CD4-positive, alpha-beta T cell treated with Interleukin-15 for 4 hours (primary cell): ENCODE data around the gene ARID5A.
A peak's percentile ranks its signal among the peaks of the same experiment; 100 is the strongest.

Experiments used
- DNase-seq: peaks from one replicate; pipeline ENCODE4 v3.0.0-alpha.2; 2020; ENCODE audit warnings: low spot score

ARID5A gene

GRCh38 chr2:96528006-96528699, 8.4 kb upstream of the ARID5A start:
- peak; percentile 70 for DNase-seq

- no peak for DNase-seq
These were observed 7.7 kb upstream of the ARID5A start for GRCh38 chr2:96528700-96529375.

GRCh38 chr2:96529376-96530143, 7.0 kb upstream of the ARID5A start:
- no peak for DNase-seq

- DNase-seq: no peak
These were observed 6.5 kb upstream of the ARID5A start for GRCh38 chr2:96530144-96530430.

- no peak for DNase-seq
These were observed 5.8 kb upstream of the ARID5A start for GRCh38 chr2:96530474-96531357.

GRCh38 chr2:96531366-96531765, 5.2 kb upstream of the ARID5A start:
- DNase-seq: no peak

- DNase-seq: peak; percentile 93
These were observed 4.6 kb upstream of the ARID5A start for GRCh38 chr2:96531872-96532505.

- no peak for DNase-seq
These were observed 3.8 kb upstream of the ARID5A start for GRCh38 chr2:96532641-96533291.

GRCh38 chr2:96533292-96534073, 3.1 kb upstream of the ARID5A start:
- no peak for DNase-seq

- DNase-seq: no peak
These were observed 2.4 kb upstream of the ARID5A start for GRCh38 chr2:96534141-96534540.

GRCh38 chr2:96534701-96535181, 1.8 kb upstream of the ARID5A start:
- no peak for DNase-seq

GRCh38 chr2:96535331-96535730, 1.2 kb upstream of the ARID5A start:
- no peak for DNase-seq

GRCh38 chr2:96537066-96537733, 648 bp downstream of the ARID5A start:
- DNase-seq: peak; percentile 82

- peak; percentile 40 for DNase-seq
These were observed 1.4 kb downstream of the ARID5A start for GRCh38 chr2:96537734-96538486.

- DNase-seq: peak; percentile 87
These were observed 2.1 kb downstream of the ARID5A start for GRCh38 chr2:96538487-96539214.

GRCh38 chr2:96539215-96539920, 2.8 kb downstream of the ARID5A start:
- DNase-seq: no peak

- DNase-seq: no peak
These were observed 3.6 kb downstream of the ARID5A start for GRCh38 chr2:96540136-96540535.
